MV-4-11 (cell line): ENCODE data around the gene TMEM89.

Source experiments
- DNase-seq: peaks from one replicate; lab custom pipeline; 2025; lab: John Stamatoyannopoulos, UW

TMEM89 gene

DNA sequence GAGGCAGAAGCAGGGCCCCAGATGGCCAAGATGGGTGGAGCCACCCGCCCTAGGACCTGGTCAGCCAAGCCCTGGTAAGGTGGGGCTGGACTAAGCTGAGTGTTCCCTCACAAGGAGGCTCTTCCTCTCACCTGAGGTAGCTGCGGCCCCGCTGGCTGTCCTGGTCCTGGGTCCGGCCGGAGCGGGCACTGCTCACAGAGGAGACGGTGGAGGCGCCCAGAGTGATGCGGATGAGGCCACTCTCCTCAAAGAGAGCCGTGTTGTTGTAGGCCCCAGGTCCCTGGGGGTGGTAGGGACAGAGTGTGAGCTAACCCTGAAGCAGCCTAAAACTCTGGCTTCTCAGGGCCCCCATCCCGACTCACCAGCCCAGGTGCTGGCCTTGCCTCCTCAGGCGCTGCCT lies 21.0 kb upstream of the TMEM89 start:
- DNase-seq: no peak

DNA sequence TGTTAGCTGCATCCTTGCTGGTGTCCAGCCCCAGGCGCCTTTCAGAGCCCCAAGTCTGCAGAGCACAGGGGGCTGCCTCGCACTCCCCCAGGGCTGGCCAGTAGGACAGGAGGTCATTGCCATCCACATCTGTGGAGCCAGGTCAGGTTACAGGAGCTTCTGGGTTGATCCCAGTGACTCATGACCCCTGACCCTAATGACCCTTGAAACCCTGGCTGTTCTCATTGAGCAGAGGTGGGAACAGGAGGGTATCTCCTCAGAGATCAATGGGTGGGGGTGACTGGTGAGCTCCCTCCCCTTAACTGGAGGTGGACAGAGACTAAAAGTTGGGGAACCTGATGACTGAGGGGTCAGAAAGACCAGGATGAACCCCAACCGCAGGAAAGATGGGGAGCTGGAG lies 19.8 kb upstream of the TMEM89 start:
- no peak for DNase-seq

- DNase-seq: no peak
Measured at GRCh38 chr3:48639944-48640606, 18.5 kb upstream of the TMEM89 start.

DNA sequence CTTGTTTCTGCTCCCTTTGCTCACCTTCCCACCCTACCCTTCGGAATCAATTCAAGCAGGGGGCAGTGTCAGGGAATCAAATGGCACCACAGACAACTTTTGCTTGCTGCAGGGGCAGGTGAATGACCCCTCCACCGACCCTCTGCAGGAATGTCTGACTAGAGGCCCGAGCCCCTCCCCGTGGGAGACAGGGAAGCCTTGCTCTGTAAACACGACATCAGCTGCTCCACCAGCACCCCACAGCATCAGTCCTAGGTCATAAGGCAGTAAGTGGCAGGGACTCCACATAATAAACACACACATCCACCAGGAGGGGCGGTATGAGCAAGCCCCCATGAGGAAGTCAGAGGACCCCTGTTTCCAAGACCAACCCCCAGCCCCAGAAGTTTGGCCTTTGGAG lies 15.7 kb upstream of the TMEM89 start:
- no peak for DNase-seq

GRCh38 chr3:48636149-48636655 lies 14.6 kb upstream of the TMEM89 start:
- DNase-seq: no peak

GRCh38 chr3:48635222-48636021 lies 13.9 kb upstream of the TMEM89 start, which contains the start of gene SLC26A6:
TSS of gene SLC26A6 (minus strand) at chr3:48635461. CDS start at chr3:48635393, 68 bp downstream.
- DNase-seq: peak; percentile 93

DNA sequence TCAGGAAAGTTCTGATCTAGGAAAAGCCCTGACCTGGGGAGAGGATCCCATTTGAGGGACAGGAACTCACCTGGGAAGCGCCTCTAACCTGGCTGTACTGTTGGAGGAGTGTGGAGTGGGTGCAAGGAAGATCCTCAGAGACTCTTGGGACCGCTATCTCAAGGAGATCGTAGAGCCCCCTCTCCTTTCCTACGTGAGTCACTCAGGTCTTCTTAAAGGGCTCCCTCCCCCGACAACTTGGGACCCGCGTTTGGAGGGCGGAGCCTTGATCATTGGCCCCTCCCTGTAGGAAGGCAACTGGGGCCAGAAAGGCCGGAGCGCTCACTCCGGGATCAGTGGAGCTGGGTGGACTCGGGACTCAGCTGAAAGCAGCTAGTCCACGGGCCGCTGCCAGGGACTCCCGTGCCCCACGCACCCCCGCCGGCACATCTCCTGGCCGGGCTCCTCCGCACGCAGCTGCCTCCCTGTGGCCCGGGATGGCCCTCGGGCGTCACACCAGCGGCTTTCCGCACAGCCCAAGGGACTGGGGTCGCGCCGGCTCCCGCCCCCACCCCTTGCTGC lies 13.2 kb upstream of the TMEM89 start:
- peak; percentile 37 for DNase-seq

GRCh38 chr3:48633743-48634142 lies 12.2 kb upstream of the TMEM89 start:
- DNase-seq: no peak

- no peak for DNase-seq
Measured at GRCh38 chr3:48633256-48633655, 11.7 kb upstream of the TMEM89 start.

GRCh38 chr3:48631516-48632448 lies 10.2 kb upstream of the TMEM89 start:
- DNase-seq: no peak

- DNase-seq: no peak
Measured at GRCh38 chr3:48630833-48631232, 9.3 kb upstream of the TMEM89 start.

GRCh38 chr3:48630407-48630806 lies 8.8 kb upstream of the TMEM89 start:
- no peak for DNase-seq

GRCh38 chr3:48629894-48630293 lies 8.3 kb upstream of the TMEM89 start:
- DNase-seq: no peak

- DNase-seq: no peak
Measured at GRCh38 chr3:48628277-48629017, 6.9 kb upstream of the TMEM89 start.

- DNase-seq: no peak
Measured at GRCh38 chr3:48625600-48625999, 4.0 kb upstream of the TMEM89 start.

DNA sequence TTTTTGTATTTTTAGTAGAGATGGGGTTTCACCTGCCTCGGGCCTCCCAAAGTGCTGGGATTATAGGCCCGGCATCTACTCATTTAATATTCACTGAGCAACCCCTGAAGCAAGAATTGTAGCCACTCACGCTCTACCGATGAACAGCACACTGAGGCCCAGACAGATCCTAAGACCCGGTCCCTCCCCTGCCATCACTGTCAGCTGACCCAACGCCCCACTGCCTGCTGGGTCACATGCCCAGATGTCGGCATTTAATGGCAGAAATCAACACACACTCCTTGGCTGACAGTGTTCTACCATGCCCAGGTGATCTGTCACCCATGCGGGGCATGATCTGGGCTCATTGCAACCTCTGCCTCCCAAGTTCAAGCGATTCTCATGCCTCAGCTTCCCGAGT lies 3.2 kb upstream of the TMEM89 start:
- no peak for DNase-seq

DNA sequence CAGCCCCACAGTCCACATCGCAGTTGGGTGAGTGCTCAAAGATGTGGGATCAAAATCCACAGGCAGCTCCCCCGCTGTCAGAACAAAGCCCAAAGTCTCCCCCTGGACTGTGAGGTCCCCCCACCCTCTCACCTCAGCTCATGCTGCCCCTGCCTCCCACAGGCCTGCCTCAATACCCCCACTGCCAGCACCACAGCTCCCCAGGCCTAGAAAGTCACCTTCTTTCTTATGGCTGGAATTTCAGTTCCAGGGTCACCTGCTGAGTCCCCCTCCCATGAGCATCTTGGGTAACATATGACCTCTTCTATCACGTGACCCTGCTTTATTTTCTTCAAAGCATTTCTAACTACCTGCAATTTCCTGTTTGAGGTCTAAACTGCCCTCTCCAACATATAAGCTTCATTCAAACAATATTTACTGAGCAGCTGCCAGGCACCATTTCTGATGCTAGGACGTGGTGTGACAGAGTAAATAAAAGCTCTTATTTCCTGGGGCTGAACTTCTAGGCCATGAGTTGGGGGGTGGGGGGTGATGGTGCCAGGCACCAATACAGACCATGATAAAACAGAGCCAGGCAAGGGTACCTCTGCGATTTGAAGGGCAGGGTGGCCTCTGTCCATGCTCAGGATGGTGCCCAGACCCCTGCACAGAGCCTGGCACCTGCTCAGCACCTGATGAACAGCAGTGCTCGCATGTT lies 2.4 kb upstream of the TMEM89 start:
- DNase-seq: no peak

DNA sequence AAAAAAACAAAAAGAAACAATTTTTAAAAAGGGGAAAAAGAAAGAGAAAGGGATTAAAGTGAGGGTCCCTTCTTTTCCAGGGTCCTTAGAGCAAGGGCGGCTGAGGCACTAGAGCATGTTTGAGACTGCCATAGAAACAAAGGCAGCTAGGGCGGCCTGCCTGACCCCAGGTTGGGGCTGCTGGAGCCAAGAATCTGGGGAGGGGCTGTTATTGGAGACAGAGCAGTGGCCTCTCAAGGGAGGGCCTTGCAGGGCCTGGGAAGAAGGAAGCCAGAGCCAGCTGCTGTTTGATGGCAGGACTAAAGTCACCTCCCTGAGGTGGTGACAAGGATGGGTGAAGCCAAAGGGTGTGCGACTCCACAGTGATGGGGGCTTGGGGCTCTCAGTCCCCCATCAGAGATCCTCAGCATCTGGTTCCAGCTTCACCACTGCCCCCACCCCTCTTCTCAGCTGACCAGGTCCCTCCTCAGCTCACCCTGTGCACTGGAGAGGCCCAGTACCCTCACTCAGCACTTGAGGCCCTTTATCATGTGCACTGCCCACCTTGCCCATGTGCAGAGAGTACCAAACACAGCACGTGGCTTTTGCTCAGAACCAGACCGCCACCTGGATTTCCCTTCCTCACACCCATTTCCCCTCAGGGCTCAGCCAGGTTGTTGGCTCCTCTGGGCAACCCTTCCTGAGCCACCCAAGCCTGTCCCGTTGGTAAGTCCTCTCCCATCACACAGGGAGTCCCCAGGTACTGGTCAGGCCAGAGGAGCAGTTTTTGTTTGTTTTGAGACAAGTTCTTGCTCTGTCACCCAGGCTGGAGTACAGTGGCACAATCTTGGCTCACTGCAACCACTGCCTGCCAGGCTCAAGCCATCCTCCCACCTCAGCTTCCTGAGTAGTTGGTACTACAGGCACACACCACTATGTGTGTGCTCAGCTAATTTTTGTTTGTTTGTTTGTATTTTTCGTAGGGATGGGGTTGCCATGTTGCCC lies 1.7 kb downstream of the TMEM89 start:
- DNase-seq: no peak

GRCh38 chr3:48617559-48617958 lies 4.0 kb downstream of the TMEM89 start:
- peak; percentile 32 for DNase-seq
